ENCODE data around the gene VCAN.

Gene VCAN

GRCh38 chr5:83469075-83469474, 2.5 kb upstream of the VCAN start:
- DNase-seq, result no peak

DNA sequence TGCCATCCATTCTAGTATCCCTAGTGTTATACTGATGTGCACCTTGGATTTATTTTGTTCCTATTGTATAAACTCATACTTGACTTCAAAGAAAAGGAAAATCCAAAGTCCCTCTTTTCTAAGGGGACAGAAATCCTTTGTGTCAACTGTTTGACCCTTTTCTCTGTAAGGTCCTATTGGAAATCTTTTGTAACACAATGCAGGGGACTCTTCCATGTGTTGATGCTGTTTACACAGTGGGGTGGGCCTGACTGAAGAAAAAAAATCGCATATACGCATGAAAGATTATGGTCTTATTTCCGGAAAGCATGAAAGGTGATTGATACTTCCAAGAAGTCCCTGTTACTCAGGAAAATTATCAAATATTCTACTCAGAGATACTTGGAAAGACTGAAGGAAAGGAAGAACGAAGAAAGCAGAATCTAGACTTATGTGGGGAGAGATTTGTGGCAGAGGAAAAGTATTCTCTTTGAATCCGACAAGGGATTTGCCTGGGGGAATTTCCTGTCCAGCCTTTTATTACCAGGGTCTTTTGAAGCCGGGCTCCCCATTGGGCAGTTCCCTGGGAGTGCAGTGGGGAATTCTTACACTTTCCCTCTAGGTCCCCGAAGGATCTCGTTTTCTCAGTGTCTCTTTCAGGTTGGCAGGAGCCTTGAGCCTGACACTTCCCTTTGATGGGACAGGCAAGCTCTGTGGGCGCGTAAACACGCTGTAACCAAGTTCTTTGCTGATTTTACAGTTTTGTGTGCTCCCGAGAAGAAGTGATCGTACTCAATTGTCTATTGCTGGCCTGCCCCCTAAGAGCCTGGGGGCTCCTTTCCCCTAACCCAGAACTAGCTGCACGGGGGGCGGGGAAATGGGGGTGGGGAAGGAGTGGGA, 779 bp upstream of the VCAN start:
- no peak for DNase-seq

GRCh38 chr5:83472213-83472507, 616 bp downstream of the VCAN start:
- no peak for DNase-seq

DNA sequence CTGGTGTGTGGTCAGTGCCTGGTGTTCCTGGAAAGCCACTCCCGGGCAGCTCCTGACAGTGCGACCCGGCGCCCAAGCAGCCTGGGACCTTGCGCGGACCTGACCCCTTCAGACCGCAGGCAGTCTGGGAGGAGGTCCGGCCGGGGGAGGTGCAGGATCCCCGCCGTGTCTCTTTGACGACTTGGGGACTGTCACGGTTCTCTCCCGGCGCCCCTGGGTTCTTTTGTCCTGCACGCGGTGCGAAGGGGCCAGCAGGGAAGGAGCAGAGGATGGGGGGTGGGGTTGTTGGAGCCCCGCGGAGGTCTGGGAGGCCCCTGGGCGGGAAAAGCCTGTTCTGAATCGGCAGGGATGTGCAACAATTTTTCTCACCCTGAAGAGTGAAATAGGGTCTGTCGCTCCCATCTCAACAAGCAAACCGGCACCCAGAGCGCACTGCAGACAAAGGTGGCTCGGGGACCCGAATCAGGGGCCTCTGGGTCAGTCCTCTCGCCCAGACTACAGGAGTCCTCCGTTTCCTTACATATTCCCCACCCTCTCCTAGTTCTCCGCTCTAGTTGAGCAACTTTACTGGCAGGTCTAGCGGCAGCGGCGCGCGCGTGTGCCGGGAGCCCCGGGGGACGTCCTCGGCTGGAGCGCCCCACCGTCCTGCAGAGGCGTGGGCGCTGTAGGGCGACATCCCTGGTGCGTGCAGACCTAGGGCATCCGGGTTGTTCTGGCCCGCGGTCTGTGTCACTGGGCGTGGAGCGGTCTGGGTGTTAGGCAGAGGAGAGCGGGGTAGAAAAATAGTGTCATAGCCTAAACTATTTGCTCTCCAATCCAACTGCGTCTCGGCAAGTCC, 1.2 kb downstream of the VCAN start:
- no peak for DNase-seq

GRCh38 chr5:83473346-83474160, 2.0 kb downstream of the VCAN start:
- DNase-seq, result peak; percentile 53

GRCh38 chr5:83474161-83474796, 2.7 kb downstream of the VCAN start:
- no peak for DNase-seq

- no peak for DNase-seq
Measured at GRCh38 chr5:83474991-83475390, 3.4 kb downstream of the VCAN start.

DNA sequence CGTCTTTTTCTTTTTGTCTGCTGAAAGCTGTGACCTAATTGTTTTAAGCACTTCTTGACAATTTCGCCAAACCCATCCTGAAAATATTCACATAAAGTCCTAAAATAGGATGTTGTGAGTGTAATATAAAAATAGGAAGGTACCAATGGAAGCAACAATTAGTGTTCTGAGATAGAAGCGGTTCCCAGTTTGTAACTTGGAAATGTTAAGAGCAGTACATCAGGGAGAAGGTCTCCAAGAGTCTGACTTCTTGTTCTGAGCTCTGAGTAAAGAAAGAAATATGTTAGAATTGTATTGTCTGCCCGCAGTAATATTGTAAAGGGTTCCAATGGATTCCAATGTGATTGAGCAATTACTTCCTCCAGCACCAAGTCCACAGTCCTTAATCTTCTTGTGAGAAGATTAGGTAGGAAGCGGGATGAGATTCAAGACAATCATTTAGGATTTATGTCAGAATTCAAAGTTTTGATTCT, 3.9 kb downstream of the VCAN start:
- DNase-seq, result no peak

- DNase-seq, result no peak
Measured at GRCh38 chr5:83475935-83476814, 4.6 kb downstream of the VCAN start.

- no peak for DNase-seq
Measured at GRCh38 chr5:83482961-83483360, 11.4 kb downstream of the VCAN start.

DNA sequence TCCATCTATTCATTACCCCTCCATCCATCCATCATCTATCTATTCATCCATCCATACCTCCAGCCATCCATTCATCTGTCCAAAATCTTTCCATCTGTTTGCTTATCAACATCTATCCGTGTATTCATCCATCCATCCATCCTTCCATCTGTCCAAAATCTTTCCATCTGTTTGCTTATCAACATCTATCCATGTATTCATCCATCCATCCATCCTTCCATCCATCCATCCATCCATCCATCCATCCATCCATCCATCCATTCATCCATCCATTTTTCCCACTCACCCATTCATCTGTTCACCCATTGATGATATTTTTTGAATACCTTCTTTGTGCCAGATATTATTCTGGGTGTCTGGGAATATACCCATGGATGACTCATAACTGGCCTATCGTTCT, 12.8 kb downstream of the VCAN start:
- DNase-seq, result no peak

- no peak for DNase-seq
Measured at GRCh38 chr5:83485842-83486241, 14.3 kb downstream of the VCAN start.

GRCh38 chr5:83487155-83487554, 15.6 kb downstream of the VCAN start:
- no peak for DNase-seq

DNA sequence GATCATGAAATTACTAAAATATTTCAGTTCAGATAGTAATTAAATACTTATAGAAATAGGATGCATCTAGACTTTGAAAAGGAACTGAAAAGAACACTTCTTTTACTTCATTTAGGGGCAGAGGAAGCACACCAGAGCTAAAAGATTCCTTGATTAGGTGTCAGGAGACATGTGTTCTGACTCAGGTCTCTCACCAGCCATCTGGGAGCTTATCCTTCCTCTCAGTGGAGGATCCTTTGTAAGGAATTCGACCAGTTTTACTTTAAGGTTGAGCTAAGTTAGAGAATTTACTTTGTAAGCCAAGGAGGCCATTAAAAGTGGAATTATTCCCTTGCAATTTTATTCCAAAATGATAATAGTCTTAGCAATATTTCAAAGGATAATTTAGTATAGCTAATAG, 16.7 kb downstream of the VCAN start:
- DNase-seq, result no peak

DNA sequence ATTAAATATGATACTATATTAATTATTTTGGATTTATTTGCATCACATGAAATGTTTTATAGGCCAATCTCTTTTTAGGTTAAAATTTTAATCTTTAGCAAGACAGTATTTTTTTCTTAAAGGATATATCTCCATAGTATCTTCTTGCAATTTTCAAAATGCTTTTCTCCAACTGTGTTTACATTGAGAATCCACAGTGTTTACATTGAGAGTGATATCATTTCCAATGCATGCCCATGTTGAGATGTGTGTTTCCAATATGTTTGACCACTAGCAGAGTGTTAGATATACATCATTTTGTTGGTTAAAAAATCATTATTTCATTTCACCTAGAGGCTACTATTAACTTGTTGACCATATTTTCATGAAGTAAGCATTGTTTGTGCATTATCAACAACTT, 17.3 kb downstream of the VCAN start:
- no peak for DNase-seq

GRCh38 chr5:83490203-83490602, 18.7 kb downstream of the VCAN start:
- DNase-seq, result no peak

- no peak for DNase-seq
Measured at GRCh38 chr5:83492331-83492730, 20.8 kb downstream of the VCAN start.

- no peak for DNase-seq
Measured at GRCh38 chr5:83493644-83494043, 22.1 kb downstream of the VCAN start.

DNA sequence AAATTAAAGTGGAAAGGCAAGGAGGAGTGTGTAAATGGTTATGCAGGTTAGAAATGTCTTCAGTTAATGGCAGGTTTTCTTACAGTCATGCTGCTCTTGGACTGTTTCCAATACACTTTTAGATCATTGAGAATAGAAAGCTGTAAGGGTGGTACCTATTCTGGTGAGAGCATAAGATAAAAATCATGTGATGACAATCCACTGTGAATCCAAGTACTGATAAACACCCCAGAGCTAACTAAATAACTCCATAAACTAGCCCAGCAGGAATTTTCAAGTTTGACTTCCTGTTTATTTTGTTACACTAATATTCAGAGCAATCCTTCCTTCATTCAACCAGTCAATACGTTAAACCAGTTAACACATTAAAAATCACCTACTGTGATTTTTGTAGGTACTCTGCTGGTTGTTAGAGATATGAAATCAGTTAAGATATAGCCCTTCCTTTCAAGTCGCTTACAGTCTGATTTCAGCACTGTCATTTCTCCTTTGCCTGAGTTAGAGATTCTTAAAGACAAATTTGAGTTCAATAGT, 22.6 kb downstream of the VCAN start:
- DNase-seq, result no peak

DNA sequence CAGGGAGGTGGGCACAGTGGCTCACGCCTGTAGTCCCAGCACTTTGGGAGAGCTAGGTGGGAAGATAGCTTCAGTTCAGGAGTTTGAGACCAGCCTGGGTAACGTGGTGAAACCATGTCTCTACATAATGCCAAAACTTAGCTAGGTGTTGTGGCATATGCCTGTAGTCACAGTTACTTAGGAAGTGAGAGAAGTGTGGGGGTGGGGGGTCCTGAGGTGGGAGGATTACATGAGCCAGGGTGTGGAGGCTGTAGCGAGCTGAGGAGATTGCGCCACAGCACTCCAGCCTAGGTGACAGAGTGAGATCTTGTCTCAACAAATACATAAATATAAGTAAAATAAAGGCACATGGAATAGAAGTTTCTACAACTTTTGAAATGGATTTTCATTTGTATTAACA, 23.1 kb downstream of the VCAN start:
- no peak for DNase-seq

- DNase-seq, result no peak
Measured at GRCh38 chr5:83496626-83497025, 25.1 kb downstream of the VCAN start.

DNA sequence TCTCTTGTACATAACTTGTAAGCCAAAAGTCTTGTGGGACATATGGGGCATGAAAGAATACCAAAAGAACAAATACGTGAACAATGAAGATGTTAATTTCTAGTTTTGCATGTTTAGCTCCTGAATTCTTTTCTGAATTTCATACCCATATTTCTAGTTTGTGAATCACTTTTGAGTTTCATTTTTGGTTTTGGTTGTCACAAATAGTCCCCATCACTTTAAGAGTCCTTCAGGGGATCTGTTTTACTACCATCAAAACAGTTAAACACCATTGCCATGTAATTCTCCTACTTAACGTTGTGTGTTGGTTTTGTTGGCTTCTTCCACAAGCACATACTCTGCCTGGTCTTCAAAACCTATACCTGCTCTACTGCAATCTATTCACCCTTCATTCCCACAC, 27.0 kb downstream of the VCAN start:
- DNase-seq, result no peak
